ENCODE measurements around the gene GAS6. TPM values are rescaled to one million over a fixed set of nuclear protein-coding genes. Genes with fewer than 3 reads are reported as not detected.

GAS6 gene
- total RNA-seq, 1 donor from 2014 or later = 215 TPM

- intact Hi-C loops (cut with DNase I) = no loop called here
- Histone ChIP-seq H3K36me3 (peaks cover 0 to 21% of the 10 kb centered on the region in 2 donors), H3K4me1 (peaks cover 87% of the 10 kb centered on the region), H3K9me3 (no peaks in the 10 kb centered on the region), H3K4me3 (no peak overlapping the region), H3K27me3 (no peaks in the 10 kb centered on the region), H3K27ac (peak overlapping the region; percentile 91)
- TF ChIP-seq CTCF (IDR thresholded peaks at IDR 0.05) = no peak
- TF ChIP-seq POLR2AphosphoS5 (IDR thresholded peaks at IDR 0.05; ENCODE audit: insufficient read depth in 1 of 2, low read depth in 1 of 2) = no peak
- DNase-seq (ENCODE audit: extremely low spot score in 2 of 2) = no peak
Observed at GRCh38 chr13:113841353-113841650, 22.6 kb downstream of the GAS6 start.

- Histone ChIP-seq H3K4me3 (peak overlapping the region in 1 of 2 donors; percentile 3), H3K4me1 (peaks cover 87% of the 10 kb centered on the region), H3K36me3 (peaks cover 0 to 16% of the 10 kb centered on the region in 2 donors), H3K27ac (peak overlapping the region; percentile 91), H3K9me3 (no peaks in the 10 kb centered on the region), H3K27me3 (no peaks in the 10 kb centered on the region)
- TF ChIP-seq POLR2A (IDR thresholded peaks at IDR 0.05) = no peak
- TF ChIP-seq CTCF (IDR thresholded peaks at IDR 0.05) = no peak
- no peak for TF ChIP-seq POLR2AphosphoS5 (IDR thresholded peaks at IDR 0.05; ENCODE audit: insufficient read depth in 1 of 2, low read depth in 1 of 2)
- intact Hi-C loops (cut with DNase I) = no loop called here
- no peak for DNase-seq (ENCODE audit: extremely low spot score in 2 of 2)
Observed at GRCh38 chr13:113840541-113841352, 23.1 kb downstream of the GAS6 start.

GRCh38 chr13:113839536-113840204 lies 24.2 kb downstream of the GAS6 start:
- intact Hi-C loops (cut with DNase I) = no loop called here
- H3K4me1 ChIP-seq = peaks cover 86% of the 10 kb centered on the region
- H3K4me3 ChIP-seq = peak overlapping the region in 1 of 2 donors; percentile 40
- no peaks in the 10 kb centered on the region for H3K27me3 ChIP-seq
- H3K36me3 ChIP-seq = peaks cover 0 to 15% of the 10 kb centered on the region in 2 donors
- peak overlapping the region; percentile 91 for H3K27ac ChIP-seq
- TF ChIP-seq CTCF (IDR thresholded peaks at IDR 0.05) = no peak
- no peak for TF ChIP-seq POLR2A (IDR thresholded peaks at IDR 0.05)
- TF ChIP-seq POLR2AphosphoS5 (IDR thresholded peaks at IDR 0.05; ENCODE audit: insufficient read depth in 1 of 2, low read depth in 1 of 2) = no peak
- DNase-seq (ENCODE audit: extremely low spot score in 2 of 2) = no peak
- no peaks in the 10 kb centered on the region for H3K9me3 ChIP-seq

GRCh38 chr13:113838711-113839201 lies 25.1 kb downstream of the GAS6 start:
- Histone ChIP-seq H3K36me3 (peaks cover 0 to 24% of the 10 kb centered on the region in 2 donors), H3K9me3 (no peaks in the 10 kb centered on the region), H3K4me1 (peaks cover 80% of the 10 kb centered on the region), H3K4me3 (peak overlapping the region; percentile 9 to 40), H3K27ac (peak overlapping the region; percentile 91), H3K27me3 (no peaks in the 10 kb centered on the region)
- TF ChIP-seq CTCF (IDR thresholded peaks at IDR 0.05) (no peak), POLR2A (IDR thresholded peaks at IDR 0.05) (no peak), POLR2AphosphoS5 (IDR thresholded peaks at IDR 0.05; ENCODE audit: insufficient read depth in 1 of 2, low read depth in 1 of 2) (no peak)
- intact Hi-C loops (cut with DNase I) = no loop called here
- DNase-seq (ENCODE audit: extremely low spot score in 2 of 2) = no peak
